Measurements from ENCODE around the gene DHDDS.

The DHDDS gene

GRCh38 chr1:26395754-26396153 lies 36.4 kb upstream of the DHDDS start:
- TF ChIP-seq, protein P1, sequence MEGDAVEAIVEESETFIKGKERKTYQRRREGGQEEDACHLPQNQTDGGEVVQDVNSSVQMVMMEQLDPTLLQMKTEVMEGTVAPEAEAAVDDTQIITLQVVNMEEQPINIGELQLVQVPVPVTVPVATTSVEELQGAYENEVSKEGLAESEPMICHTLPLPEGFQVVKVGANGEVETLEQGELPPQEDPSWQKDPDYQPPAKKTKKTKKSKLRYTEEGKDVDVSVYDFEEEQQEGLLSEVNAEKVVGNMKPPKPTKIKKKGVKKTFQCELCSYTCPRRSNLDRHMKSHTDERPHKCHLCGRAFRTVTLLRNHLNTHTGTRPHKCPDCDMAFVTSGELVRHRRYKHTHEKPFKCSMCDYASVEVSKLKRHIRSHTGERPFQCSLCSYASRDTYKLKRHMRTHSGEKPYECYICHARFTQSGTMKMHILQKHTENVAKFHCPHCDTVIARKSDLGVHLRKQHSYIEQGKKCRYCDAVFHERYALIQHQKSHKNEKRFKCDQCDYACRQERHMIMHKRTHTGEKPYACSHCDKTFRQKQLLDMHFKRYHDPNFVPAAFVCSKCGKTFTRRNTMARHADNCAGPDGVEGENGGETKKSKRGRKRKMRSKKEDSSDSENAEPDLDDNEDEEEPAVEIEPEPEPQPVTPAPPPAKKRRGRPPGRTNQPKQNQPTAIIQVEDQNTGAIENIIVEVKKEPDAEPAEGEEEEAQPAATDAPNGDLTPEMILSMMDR (IDR thresholded peaks at IDR 0.05; ENCODE audit: low read depth, low read length): no peak
- H3K4me3 ChIP-seq (ENCODE audit: low read depth, low read length): no peak overlapping the region

- TF ChIP-seq, protein P1 (IDR thresholded peaks at IDR 0.05; ENCODE audit: low read depth, low read length): no peak
- H3K4me3 ChIP-seq (ENCODE audit: low read depth, low read length): no peak overlapping the region
These were observed 33.1 kb upstream of the DHDDS start for GRCh38 chr1:26399034-26399433.

- H3K4me3 ChIP-seq (ENCODE audit: low read depth, low read length): no peak overlapping the region
- TF ChIP-seq, protein P1 (IDR thresholded peaks at IDR 0.05; ENCODE audit: low read depth, low read length): no peak
These were observed 30.2 kb upstream of the DHDDS start for GRCh38 chr1:26401891-26402290.

DNA sequence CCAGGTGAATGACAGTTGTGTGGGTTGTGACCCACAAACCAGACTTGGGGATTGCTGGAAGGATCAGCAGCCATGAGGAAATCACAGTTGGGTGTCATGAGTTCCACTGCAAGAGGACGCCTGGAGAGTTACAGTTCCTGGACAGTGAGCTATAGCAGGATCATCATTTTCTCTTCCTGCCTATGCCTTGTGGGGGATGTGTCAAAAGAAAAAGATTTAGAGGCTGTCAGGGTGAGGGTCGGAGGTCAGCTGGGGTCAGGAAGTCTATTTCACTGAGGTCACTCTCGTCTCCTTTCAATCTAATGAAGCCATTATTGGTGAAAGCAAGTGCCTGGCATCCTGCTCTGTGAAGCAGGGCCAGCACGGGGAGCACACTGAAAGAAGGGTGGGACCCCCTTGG lies 28.5 kb upstream of the DHDDS start:
- TF ChIP-seq, protein P1 (IDR thresholded peaks at IDR 0.05; ENCODE audit: low read depth, low read length): no peak
- no peak overlapping the region for H3K4me3 ChIP-seq (ENCODE audit: low read depth, low read length)

DNA sequence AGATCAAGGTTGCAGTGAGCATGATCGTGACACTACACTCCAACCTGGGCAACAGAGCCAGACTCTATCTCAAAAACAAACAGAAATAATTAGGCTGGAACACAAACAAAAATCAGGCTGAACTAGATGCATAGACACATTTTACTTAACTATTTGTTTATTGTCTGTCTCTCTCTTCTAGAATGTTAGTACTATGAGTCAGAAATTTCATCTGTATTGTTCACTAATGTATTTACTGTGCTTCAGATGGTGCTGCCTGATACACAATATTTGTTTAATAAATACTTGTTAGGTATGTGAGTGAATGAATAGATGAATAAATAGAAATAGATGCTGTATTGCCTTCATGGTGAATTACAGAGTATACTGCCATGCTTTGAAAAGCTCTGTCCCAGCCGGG lies 27.5 kb upstream of the DHDDS start:
- TF ChIP-seq, protein P1 (IDR thresholded peaks at IDR 0.05; ENCODE audit: low read depth, low read length): no peak
- H3K4me3 ChIP-seq (ENCODE audit: low read depth, low read length): no peak overlapping the region

GRCh38 chr1:26405281-26405915 lies 26.7 kb upstream of the DHDDS start:
- H3K4me3 ChIP-seq (ENCODE audit: low read depth, low read length): no peak overlapping the region
- TF ChIP-seq, protein P1 (IDR thresholded peaks at IDR 0.05; ENCODE audit: low read depth, low read length): no peak

DNA sequence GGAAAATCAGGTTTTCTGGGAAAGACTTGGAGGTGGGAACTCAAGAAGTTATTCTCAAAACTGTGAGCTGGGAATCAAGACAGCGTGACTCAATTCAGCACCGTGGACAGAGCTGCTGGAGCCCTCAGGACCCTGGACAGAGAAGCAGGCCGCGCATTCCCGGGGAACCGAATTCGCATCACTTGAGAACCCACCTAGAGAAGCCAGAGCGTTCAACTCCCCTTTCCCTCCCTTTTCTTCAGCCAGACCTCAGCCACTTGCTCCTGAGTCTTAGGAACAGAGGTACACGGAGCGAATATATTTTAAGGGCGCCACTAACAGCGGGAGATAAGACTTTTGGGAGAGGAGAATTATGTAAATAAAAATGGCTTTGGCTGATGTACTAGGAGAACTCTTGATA lies 23.5 kb upstream of the DHDDS start:
- H3K4me3 ChIP-seq (ENCODE audit: low read depth, low read length): no peak overlapping the region
- TF ChIP-seq, protein P1 (IDR thresholded peaks at IDR 0.05; ENCODE audit: low read depth, low read length): no peak
